GM23338 (cell line): ENCODE results near the gene RPA3. TPM values are rescaled to one million over a fixed set of nuclear protein-coding genes. Genes with fewer than 3 reads are reported as not detected.

Experiments used
- ATAC-seq: fragments of 200-7000 bp; cut with Tn5 transposase; 3 replicates; pipeline ENCODE4 v1.9.1; 2020
- DNase-seq: peaks from one replicate; pipeline ENCODE4 v3.0.0-alpha.2; 2015; ENCODE audit warnings: low spot score
- H2AFZ ChIP-seq: fragments of 200-600 bp; sonication (generic); 2 replicates; pipeline ENCODE4 v1.8.0; 2016; ENCODE audit warnings: antibody characterized with exemption, mild to moderate bottlenecking, moderate library complexity
- H3F3A ChIP-seq: fragments of 200-600 bp; sonication (generic); replicated peaks from 2 replicates; pipeline ENCODE4 v1.8.0; 2017; ENCODE audit warnings: antibody characterized with exemption, mixed run types, low read depth
- H3K27ac ChIP-seq: fragments of 200-600 bp; sonication (generic); 2 replicates; pipeline ENCODE4 v1.6.1; 2016; ENCODE audit warnings: low read depth
- H3K27me3 ChIP-seq: fragments of 200-600 bp; sonication (generic); 2 replicates; pipeline ENCODE4 v1.8.0; 2016; ENCODE audit warnings: mild to moderate bottlenecking, mixed run types, moderate library complexity; ENCODE audit not compliant: insufficient read depth
- H3K36me3 ChIP-seq: fragments of 200-600 bp; sonication (generic); 2 replicates; pipeline ENCODE4 v1.8.0; 2016; ENCODE audit warnings: mild to moderate bottlenecking; ENCODE audit not compliant: insufficient read depth
- H3K4me1 ChIP-seq: fragments of 200-600 bp; sonication (generic); 2 replicates; pipeline ENCODE4 v1.8.0; 2016; ENCODE audit warnings: mild to moderate bottlenecking, moderate library complexity; ENCODE audit not compliant: insufficient read depth
- H3K4me2 ChIP-seq: fragments of 200-600 bp; sonication (generic); 2 replicates; pipeline ENCODE4 v1.7.1; 2017; ENCODE audit warnings: mixed run types
- H3K4me3 ChIP-seq: fragments of 200-600 bp; sonication (generic); 2 replicates; pipeline ENCODE4 v1.6.1; 2016; ENCODE audit warnings: mixed run types
- H3K79me2 ChIP-seq: fragments of 200-600 bp; sonication (generic); replicated peaks from 2 replicates; pipeline ENCODE4 v1.8.0; 2017; ENCODE audit warnings: mild to moderate bottlenecking; ENCODE audit not compliant: insufficient read depth
- H3K9me2 ChIP-seq: fragments of 200-600 bp; sonication (generic); 2 replicates; pipeline ENCODE4 v1.8.0; 2017; ENCODE audit not compliant: insufficient read depth
- H4K20me1 ChIP-seq: fragments of 200-600 bp; sonication (generic); replicated peaks from 2 replicates; pipeline ENCODE4 v1.8.0; 2017; ENCODE audit warnings: mild to moderate bottlenecking; ENCODE audit not compliant: insufficient read depth
- H3K27ac Mint-ChIP-seq: 2 replicates; pipeline ENCODE4 v1.8.0; 2020; ENCODE audit warnings: inconsistent platforms, mild to moderate bottlenecking, moderate library complexity, mixed read lengths
- H3K27me3 Mint-ChIP-seq: 3 replicates; pipeline ENCODE4 v1.8.0; 2022; ENCODE audit warnings: low read depth, mild to moderate bottlenecking, moderate library complexity, mixed read lengths, inconsistent platforms; ENCODE audit not compliant: insufficient read depth, poor library complexity
- H3K36me3 Mint-ChIP-seq: 3 replicates; pipeline ENCODE4 v1.8.0; 2021; ENCODE audit warnings: low read depth, mild to moderate bottlenecking, inconsistent platforms, moderate library complexity, mixed read lengths
- H3K4me1 Mint-ChIP-seq: 3 replicates; pipeline ENCODE4 v1.8.0; 2020; ENCODE audit warnings: mild to moderate bottlenecking, inconsistent platforms, mixed read lengths
- H3K4me3 Mint-ChIP-seq: 3 replicates; pipeline ENCODE4 v1.8.0; 2021; ENCODE audit warnings: moderate library complexity, mild to moderate bottlenecking, inconsistent platforms, mixed read lengths
- H3K9me3 Mint-ChIP-seq: 3 replicates; pipeline ENCODE4 v1.8.0; 2020; ENCODE audit warnings: moderate library complexity, mild to moderate bottlenecking, inconsistent platforms, mixed read lengths
- CREB1 ChIP-seq: fragments of 250-450 bp; sonication (Bioruptor Pico); IDR thresholded peaks from 2 replicates; pipeline ENCODE4 v1.5.0; 2020; ENCODE audit warnings: low read depth, mild to moderate bottlenecking, moderate library complexity
- EZH2 ChIP-seq: fragments of 200-600 bp; sonication (generic); IDR thresholded peaks from one replicate; pipeline ENCODE4 v1.8.0; 2017; ENCODE audit warnings: antibody characterized with exemption, mild to moderate bottlenecking, low read depth; ENCODE audit not compliant: unreplicated experiment
- EZH2phosphoT487 ChIP-seq: fragments of 200-600 bp; sonication (generic); IDR thresholded peaks from one replicate; pipeline ENCODE4 v1.8.1; 2018; ENCODE audit warnings: antibody characterized with exemption; ENCODE audit not compliant: unreplicated experiment
- JUNB ChIP-seq: IDR thresholded peaks from one replicate; pipeline ENCODE4 v1.6.1; 2016; ENCODE audit warnings: antibody characterized with exemption; ENCODE audit not compliant: unreplicated experiment
- NANOG ChIP-seq: IDR thresholded peaks from 2 replicates; pipeline ENCODE4 v1.6.1; 2016; ENCODE audit warnings: antibody characterized with exemption, borderline replicate concordance
- POLR2AphosphoS5 ChIP-seq: IDR thresholded peaks from 2 replicates; pipeline ENCODE4 v1.6.1; 2016; ENCODE audit warnings: antibody characterized with exemption, low read depth
- STAT1 ChIP-seq: IDR thresholded peaks from one replicate; pipeline ENCODE4 v1.6.1; 2016; ENCODE audit warnings: antibody characterized with exemption; ENCODE audit not compliant: unreplicated experiment
- ZNF114 ChIP-seq: fragments of 250-450 bp; sonication (Bioruptor Pico); IDR thresholded peaks from 2 replicates; pipeline ENCODE4 v1.5.0; 2020; ENCODE audit warnings: mild to moderate bottlenecking, moderate library complexity
- ZNF331 ChIP-seq: fragments of 250-450 bp; sonication (Bioruptor Pico); IDR thresholded peaks from 2 replicates; pipeline ENCODE4 v1.5.0; 2020; ENCODE audit warnings: low read depth, mild to moderate bottlenecking, moderate library complexity
- polyA plus RNA-seq: library from polyadenylated mRNA; unstranded; fragments of >200 nt; fragmentation: Nextera tagmentation; extraction: Ambion mirVana; gene quantifications from 2 replicates; pipeline ENCODE4 v1.2.1, GENCODE V29; 2016
- total RNA-seq: library from RNA; depleted of rRNA; stranded (reverse); fragments of >200 nt; shearing (Covaris generic); gene quantifications from 2 replicates; pipeline ENCODE4 v1.2.3, GENCODE V29; 2014
- TF ChIP-seq, protein P1 (sequence below): fragments of 250-450 bp; sonication (Bioruptor Pico); IDR thresholded peaks from 2 replicates; pipeline ENCODE4 v1.5.0; 2020; ENCODE audit warnings: mild to moderate bottlenecking, moderate library complexity
- TF ChIP-seq, protein P2 (sequence below): IDR thresholded peaks from one replicate; pipeline ENCODE4 v1.6.1; 2018; ENCODE audit warnings: antibody characterized with exemption; ENCODE audit not compliant: unreplicated experiment
- TF ChIP-seq, protein P3 (sequence below), 2 experiments: fragments of 200-600 bp in 1 of 2; sonication (generic) in 1 of 2; conservative IDR thresholded peaks; 2 replicates each; pipeline versions ENCODE4 v1.5.1 to v1.6.1; 2016 to 2017; ENCODE audit warnings: antibody characterized with exemption in 2 of 2, low read depth in 2 of 2, mild to moderate bottlenecking in 2 of 2, moderate library complexity in 1 of 2

RPA3 gene
- total and polyA plus RNA-seq, 2 experiments from 2014 or later: 74.9 to 287 TPM

DNA sequence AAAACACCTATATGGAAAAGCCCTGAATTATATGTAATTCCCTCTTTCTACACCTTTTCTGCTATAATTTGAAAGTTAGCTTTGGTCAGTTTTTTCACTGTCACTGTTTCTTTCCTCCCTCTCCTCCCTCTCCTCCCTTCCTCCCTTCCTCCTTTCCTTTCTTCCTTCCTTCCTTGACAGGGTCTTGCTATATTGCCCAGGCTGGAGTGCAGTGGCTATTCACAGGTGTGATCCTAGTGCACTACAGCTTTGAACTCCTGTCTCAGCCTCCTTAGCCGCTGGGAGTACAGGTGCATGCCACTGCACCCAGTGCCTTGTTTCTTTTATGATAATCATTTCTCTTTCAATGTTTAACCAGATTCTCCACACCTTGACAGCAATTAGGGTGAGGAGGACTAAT, 100.0 kb downstream of the RPA3 start:
- Histone ChIP-seq H3K4me2 (no peak overlapping the region), H3K27me3 (no peaks in the 10 kb centered on the region), H4K20me1 (no peaks in the 10 kb centered on the region), H3K4me3 (no peak overlapping the region), H3K36me3 (no peaks in the 10 kb centered on the region), H3K27ac (no peak overlapping the region), H3F3A (no peaks in the 10 kb centered on the region), H2AFZ (no peak overlapping the region), H3K9me2 (no peaks in the 10 kb centered on the region), H3K79me2 (no peaks in the 10 kb centered on the region), H3K4me1 (no peaks in the 10 kb centered on the region)
- ATAC-seq: no peak
- TF ChIP-seq POLR2AphosphoS5: no peak
- TF ChIP-seq, protein P1, sequence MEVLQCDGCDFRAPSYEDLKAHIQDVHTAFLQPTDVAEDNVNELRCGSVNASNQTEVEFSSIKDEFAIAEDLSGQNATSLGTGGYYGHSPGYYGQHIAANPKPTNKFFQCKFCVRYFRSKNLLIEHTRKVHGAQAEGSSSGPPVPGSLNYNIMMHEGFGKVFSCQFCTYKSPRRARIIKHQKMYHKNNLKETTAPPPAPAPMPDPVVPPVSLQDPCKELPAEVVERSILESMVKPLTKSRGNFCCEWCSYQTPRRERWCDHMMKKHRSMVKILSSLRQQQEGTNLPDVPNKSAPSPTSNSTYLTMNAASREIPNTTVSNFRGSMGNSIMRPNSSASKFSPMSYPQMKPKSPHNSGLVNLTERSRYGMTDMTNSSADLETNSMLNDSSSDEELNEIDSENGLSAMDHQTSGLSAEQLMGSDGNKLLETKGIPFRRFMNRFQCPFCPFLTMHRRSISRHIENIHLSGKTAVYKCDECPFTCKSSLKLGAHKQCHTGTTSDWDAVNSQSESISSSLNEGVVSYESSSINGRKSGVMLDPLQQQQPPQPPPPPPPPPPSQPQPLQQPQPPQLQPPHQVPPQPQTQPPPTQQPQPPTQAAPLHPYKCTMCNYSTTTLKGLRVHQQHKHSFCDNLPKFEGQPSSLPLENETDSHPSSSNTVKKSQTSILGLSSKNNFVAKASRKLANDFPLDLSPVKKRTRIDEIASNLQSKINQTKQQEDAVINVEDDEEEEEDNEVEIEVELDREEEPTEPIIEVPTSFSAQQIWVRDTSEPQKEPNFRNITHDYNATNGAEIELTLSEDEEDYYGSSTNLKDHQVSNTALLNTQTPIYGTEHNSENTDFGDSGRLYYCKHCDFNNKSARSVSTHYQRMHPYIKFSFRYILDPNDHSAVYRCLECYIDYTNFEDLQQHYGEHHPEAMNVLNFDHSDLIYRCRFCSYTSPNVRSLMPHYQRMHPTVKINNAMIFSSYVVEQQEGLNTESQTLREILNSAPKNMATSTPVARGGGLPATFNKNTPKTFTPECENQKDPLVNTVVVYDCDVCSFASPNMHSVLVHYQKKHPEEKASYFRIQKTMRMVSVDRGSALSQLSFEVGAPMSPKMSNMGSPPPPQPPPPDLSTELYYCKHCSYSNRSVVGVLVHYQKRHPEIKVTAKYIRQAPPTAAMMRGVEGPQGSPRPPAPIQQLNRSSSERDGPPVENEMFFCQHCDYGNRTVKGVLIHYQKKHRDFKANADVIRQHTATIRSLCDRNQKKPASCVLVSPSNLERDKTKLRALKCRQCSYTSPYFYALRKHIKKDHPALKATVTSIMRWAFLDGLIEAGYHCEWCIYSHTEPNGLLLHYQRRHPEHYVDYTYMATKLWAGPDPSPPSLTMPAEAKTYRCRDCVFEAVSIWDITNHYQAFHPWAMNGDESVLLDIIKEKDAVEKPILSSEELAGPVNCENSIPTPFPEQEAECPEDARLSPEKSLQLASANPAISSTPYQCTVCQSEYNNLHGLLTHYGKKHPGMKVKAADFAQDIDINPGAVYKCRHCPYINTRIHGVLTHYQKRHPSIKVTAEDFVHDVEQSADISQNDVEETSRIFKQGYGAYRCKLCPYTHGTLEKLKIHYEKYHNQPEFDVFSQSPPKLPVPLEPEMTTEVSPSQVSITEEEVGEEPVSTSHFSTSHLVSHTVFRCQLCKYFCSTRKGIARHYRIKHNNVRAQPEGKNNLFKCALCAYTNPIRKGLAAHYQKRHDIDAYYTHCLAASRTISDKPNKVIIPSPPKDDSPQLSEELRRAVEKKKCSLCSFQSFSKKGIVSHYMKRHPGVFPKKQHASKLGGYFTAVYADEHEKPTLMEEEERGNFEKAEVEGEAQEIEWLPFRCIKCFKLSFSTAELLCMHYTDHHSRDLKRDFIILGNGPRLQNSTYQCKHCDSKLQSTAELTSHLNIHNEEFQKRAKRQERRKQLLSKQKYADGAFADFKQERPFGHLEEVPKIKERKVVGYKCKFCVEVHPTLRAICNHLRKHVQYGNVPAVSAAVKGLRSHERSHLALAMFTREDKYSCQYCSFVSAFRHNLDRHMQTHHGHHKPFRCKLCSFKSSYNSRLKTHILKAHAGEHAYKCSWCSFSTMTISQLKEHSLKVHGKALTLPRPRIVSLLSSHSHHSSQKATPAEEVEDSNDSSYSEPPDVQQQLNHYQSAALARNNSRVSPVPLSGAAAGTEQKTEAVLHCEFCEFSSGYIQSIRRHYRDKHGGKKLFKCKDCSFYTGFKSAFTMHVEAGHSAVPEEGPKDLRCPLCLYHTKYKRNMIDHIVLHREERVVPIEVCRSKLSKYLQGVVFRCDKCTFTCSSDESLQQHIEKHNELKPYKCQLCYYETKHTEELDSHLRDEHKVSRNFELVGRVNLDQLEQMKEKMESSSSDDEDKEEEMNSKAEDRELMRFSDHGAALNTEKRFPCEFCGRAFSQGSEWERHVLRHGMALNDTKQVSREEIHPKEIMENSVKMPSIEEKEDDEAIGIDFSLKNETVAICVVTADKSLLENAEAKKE (CRISPR knock-in tag): no peak
- no peak for TF ChIP-seq EZH2
- no peak for TF ChIP-seq ZNF114 (CRISPR knock-in tag)
- TF ChIP-seq, protein P2, sequence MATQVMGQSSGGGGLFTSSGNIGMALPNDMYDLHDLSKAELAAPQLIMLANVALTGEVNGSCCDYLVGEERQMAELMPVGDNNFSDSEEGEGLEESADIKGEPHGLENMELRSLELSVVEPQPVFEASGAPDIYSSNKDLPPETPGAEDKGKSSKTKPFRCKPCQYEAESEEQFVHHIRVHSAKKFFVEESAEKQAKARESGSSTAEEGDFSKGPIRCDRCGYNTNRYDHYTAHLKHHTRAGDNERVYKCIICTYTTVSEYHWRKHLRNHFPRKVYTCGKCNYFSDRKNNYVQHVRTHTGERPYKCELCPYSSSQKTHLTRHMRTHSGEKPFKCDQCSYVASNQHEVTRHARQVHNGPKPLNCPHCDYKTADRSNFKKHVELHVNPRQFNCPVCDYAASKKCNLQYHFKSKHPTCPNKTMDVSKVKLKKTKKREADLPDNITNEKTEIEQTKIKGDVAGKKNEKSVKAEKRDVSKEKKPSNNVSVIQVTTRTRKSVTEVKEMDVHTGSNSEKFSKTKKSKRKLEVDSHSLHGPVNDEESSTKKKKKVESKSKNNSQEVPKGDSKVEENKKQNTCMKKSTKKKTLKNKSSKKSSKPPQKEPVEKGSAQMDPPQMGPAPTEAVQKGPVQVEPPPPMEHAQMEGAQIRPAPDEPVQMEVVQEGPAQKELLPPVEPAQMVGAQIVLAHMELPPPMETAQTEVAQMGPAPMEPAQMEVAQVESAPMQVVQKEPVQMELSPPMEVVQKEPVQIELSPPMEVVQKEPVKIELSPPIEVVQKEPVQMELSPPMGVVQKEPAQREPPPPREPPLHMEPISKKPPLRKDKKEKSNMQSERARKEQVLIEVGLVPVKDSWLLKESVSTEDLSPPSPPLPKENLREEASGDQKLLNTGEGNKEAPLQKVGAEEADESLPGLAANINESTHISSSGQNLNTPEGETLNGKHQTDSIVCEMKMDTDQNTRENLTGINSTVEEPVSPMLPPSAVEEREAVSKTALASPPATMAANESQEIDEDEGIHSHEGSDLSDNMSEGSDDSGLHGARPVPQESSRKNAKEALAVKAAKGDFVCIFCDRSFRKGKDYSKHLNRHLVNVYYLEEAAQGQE: no peak
- TF ChIP-seq EZH2phosphoT487: no peak
- no peak for TF ChIP-seq ZNF331 (CRISPR knock-in tag)
- TF ChIP-seq, protein P3, sequence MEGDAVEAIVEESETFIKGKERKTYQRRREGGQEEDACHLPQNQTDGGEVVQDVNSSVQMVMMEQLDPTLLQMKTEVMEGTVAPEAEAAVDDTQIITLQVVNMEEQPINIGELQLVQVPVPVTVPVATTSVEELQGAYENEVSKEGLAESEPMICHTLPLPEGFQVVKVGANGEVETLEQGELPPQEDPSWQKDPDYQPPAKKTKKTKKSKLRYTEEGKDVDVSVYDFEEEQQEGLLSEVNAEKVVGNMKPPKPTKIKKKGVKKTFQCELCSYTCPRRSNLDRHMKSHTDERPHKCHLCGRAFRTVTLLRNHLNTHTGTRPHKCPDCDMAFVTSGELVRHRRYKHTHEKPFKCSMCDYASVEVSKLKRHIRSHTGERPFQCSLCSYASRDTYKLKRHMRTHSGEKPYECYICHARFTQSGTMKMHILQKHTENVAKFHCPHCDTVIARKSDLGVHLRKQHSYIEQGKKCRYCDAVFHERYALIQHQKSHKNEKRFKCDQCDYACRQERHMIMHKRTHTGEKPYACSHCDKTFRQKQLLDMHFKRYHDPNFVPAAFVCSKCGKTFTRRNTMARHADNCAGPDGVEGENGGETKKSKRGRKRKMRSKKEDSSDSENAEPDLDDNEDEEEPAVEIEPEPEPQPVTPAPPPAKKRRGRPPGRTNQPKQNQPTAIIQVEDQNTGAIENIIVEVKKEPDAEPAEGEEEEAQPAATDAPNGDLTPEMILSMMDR (conservative IDR thresholded peaks at IDR 0.05; ENCODE audit: low read depth in 2 of 2): no peak
- no peak for TF ChIP-seq CREB1 (CRISPR knock-in tag)
- TF ChIP-seq JUNB: no peak
- TF ChIP-seq NANOG: no peak
- no peak for TF ChIP-seq STAT1
- H3K9me3 Mint-ChIP-seq: no peaks in the 10 kb centered on the region
- no peak for DNase-seq
- H3K27ac Mint-ChIP-seq: no peak overlapping the region
- no peak overlapping the region for H3K4me3 Mint-ChIP-seq
- peaks cover 2% of the 10 kb centered on the region for H3K27me3 Mint-ChIP-seq
- peaks cover 5% of the 10 kb centered on the region; the same call in 2 of the 3 replicates for H3K4me1 Mint-ChIP-seq
- H3K36me3 Mint-ChIP-seq: no peaks in the 10 kb centered on the region
